Stimulated activated CD4-positive, alpha-beta T cell treated with anti-CD3 and anti-CD28 coated beads, Interleukin-12 subunit alpha, Interleukin-12 subunit beta, amount 100 ng/mL, for 24 hours (primary cell): ENCODE results near the gene SLC4A11.
"Not testable (repeated sequence)": the region's sequence is repeated elsewhere in the genome, so short reads cannot be mapped to it uniquely, and the experiment has no call there.

Experiments used
- DNase-seq, 2 experiments: peaks; one replicate each; pipeline ENCODE4 v3.0.0-alpha.2; 2020; ENCODE audit warnings: low read depth in 2 of 2

Gene SLC4A11

GRCh38 chr20:3203315-3204123 lies 35.5 kb downstream of the SLC4A11 start:
- DNase-seq: no peak

- no peak for DNase-seq
Measured at GRCh38 chr20:3202965-3203314, 36.0 kb downstream of the SLC4A11 start.

- DNase-seq: no peak
Measured at GRCh38 chr20:3199976-3200755, 38.8 kb downstream of the SLC4A11 start.

- DNase-seq: no peak
Measured at GRCh38 chr20:3199206-3199605, 39.8 kb downstream of the SLC4A11 start.

GRCh38 chr20:3195590-3196237 lies 43.3 kb downstream of the SLC4A11 start:
- no peak for DNase-seq

GRCh38 chr20:3194617-3195280 lies 44.2 kb downstream of the SLC4A11 start:
- no peak for DNase-seq

GRCh38 chr20:3193806-3194616 lies 45.0 kb downstream of the SLC4A11 start:
- DNase-seq: no peak

GRCh38 chr20:3192226-3193015 lies 46.6 kb downstream of the SLC4A11 start:
- DNase-seq: no peak

- no peak for DNase-seq
Measured at GRCh38 chr20:3190681-3191111, 48.3 kb downstream of the SLC4A11 start.

- no peak for DNase-seq
Measured at GRCh38 chr20:3189561-3190131, 49.3 kb downstream of the SLC4A11 start.

- DNase-seq: no peak
Measured at GRCh38 chr20:3188823-3189413, 50.1 kb downstream of the SLC4A11 start.

GRCh38 chr20:3187861-3188260 lies 51.1 kb downstream of the SLC4A11 start:
- DNase-seq: not testable (repeated sequence)

- no peak for DNase-seq
Measured at GRCh38 chr20:3183896-3184612, 54.9 kb downstream of the SLC4A11 start.

GRCh38 chr20:3182429-3182828 lies 56.6 kb downstream of the SLC4A11 start:
- not testable (repeated sequence) for DNase-seq

- DNase-seq: no peak
Measured at GRCh38 chr20:3181270-3181669, 57.7 kb downstream of the SLC4A11 start.

- DNase-seq: no peak
Measured at GRCh38 chr20:3180319-3180718, 58.7 kb downstream of the SLC4A11 start.

GRCh38 chr20:3177746-3178485 lies 61.1 kb downstream of the SLC4A11 start:
- DNase-seq: no peak
